HG03521 (cell line): ENCODE results near the gene HMCN2.
"Not testable (repeated sequence)": the region's sequence is repeated elsewhere in the genome, so short reads cannot be mapped to it uniquely, and the experiment has no call there.

ENCODE experiments used
- ATAC-seq: cut with Tn5 transposase; IDR thresholded peaks from one replicate; pipeline ENCODE4 v1.9.1; 2021; ENCODE audit warnings: mild to moderate bottlenecking, moderate library complexity; ENCODE audit not compliant: unreplicated experiment

HMCN2 gene

GRCh38 chr9:130263601-130264413, 1.8 kb upstream of the HMCN2 start:
- ATAC-seq, result no peak

- ATAC-seq, result no peak
Observed at GRCh38 chr9:130264414-130265350, 878 bp upstream of the HMCN2 start.

- no peak for ATAC-seq
Observed at GRCh38 chr9:130266236-130267098, 907 bp downstream of the HMCN2 start.

GRCh38 chr9:130267930-130268329, 2.4 kb downstream of the HMCN2 start:
- no peak for ATAC-seq

- no peak for ATAC-seq
Observed at GRCh38 chr9:130268521-130269211, 3.1 kb downstream of the HMCN2 start.

DNA sequence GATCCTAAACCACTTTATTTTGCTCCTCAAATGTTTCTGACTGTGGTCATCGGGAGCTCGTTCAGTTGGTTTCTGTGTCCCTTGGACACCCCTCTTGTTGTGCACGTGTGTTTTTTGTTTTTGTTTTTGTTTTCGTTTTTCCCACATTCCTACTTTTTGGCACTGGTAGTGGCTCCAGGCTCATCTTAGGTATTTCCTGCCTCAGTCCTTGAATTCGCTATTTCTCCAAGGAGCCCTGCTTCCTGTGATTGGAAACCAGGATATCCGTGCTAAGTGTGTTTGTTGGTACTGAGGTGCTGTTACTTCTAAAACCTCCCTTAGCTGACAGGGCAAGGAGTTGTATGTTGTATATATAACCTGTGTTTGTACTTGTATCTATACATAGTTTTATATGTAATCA, 5.9 kb downstream of the HMCN2 start:
- ATAC-seq, result no peak

- no peak for ATAC-seq
Observed at GRCh38 chr9:130275156-130275555, 9.6 kb downstream of the HMCN2 start.

- no peak for ATAC-seq
Observed at GRCh38 chr9:130276121-130276520, 10.6 kb downstream of the HMCN2 start.

DNA sequence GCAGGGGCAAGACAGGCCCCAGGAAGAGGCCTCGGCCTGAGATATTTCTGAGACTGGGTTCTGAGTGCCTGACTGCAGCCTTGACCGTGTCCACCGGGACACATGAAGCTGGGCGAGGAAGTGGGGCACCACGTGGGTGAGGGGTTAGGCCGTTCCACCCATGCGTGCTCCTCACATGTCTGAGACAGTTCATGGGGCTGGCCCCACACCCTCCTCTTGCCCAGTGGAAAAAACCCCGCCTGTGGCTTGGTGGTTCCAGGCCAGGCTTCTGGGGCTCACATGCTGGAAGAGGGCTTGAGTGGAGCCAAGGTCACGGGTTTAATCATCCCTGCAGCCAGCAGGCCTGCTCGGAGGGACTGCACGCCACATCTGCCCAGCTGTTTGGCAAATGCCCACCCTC, 11.4 kb downstream of the HMCN2 start:
- no peak for ATAC-seq

- not testable (repeated sequence) for ATAC-seq
Observed at GRCh38 chr9:130277525-130277924, 12.0 kb downstream of the HMCN2 start.

GRCh38 chr9:130283539-130284248, 18.1 kb downstream of the HMCN2 start:
- ATAC-seq, result no peak

DNA sequence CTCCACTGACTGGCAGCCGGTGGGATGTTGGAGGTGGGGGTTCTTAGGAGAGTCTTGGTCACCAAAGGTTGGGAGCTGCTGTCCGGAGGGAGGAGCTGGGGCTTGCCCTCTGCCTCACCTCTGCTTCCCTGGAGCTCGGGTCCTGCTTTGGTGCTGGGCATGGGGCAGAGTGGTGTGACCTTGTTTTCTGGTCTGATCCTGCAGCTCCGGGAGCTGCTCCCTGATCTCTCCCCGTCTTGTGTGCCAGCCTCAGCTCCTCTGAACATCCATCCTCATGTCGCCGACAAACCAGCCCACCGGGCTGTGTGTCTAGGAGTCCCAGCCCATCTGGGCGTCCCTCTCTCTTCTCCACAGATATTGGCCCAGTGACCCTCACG, 18.7 kb downstream of the HMCN2 start:
- no peak for ATAC-seq

- ATAC-seq, result no peak
Observed at GRCh38 chr9:130284690-130285089, 19.1 kb downstream of the HMCN2 start.

GRCh38 chr9:130285271-130285670, 19.7 kb downstream of the HMCN2 start:
- ATAC-seq, result no peak

DNA sequence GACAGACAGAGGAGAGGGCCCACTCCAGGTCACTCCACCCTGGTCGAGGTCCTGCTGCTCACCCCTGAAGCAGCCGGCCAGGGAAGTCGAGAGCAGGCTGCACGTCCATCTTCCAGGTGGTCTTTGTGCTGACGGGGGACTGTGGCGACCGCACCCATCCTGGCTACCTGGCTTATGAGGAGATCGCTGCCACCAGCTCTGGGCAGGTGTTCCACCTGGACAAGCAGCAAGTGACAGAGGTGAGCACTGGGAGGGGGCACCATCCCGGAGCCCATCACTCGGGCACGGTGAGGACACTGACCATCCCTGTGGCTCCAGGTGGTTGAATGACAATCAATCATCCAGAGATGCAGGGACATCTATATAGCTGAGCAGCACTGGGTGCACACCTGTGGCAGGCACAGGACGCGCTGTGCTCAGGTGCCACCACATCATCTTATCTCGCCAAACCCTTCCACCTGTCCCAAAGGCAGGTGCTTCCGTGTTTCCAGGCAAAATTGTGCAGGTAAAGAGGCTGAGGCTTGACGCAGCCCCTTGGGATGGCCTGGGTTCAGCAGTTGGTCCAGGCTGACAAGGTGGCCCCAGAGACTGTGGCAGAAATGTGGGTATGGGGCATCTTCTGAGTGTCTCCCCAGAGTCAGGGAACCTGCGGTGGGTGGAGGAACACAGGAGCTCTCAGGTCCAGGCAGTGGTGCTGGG, 20.7 kb downstream of the HMCN2 start:
- ATAC-seq, result no peak

DNA sequence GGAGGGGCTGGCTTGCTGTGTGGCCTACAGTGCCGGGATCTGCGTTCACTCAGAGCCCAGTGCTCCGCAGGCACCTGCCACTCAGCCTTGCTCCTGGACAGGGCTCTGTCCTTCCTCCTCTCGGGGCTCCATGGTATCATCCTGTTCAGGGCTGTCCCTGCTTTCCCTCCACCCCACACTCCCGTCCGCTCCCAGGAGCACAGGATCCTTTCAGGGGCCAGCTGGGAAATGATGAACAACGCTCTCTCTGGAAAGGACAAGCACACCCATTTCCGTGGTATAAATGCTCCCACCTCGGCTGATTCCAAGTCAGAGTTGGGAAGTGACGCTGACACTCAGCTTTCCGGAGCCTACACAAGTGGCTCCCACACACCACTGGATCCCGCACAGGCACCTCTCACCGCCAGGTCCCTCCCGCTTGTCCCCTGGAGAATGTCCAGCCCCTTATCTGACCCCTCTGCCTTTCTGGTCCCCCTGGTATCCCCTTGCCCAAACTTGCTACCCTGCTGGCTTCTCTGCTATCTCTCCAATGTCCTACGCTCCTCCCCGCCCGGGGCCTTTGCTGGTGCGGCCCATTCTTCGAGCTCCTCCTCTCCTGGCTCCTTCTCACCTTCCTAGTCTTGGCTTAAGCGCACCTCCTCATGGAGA, 21.3 kb downstream of the HMCN2 start:
- ATAC-seq, result no peak

- no peak for ATAC-seq
Observed at GRCh38 chr9:130287736-130288135, 22.2 kb downstream of the HMCN2 start.

DNA sequence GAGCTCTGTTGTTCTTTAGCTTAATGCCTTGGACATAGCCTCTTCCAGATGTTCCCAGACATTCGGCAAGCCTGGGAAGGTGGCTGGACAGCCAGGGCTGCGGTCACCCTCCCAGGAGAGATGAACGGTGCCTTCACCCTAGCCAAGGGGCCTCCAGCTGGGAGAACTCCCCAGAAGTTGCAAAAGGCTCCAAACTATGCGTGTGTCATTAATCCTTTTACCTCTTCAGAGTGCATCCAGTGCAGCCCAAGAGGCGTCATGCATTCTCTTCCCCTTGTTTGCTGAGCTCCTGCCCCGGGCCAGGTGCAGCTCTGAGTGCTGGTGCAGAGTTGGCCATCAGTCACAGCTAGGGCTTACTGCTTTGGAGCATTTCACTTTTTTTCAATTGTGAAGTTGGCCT, 22.8 kb downstream of the HMCN2 start:
- no peak for ATAC-seq
